ENCODE results near the gene PRKG1.

The PRKG1 gene

GRCh38 chr10:51965451-51965850, 891.2 kb downstream of the PRKG1 start:
- no peak for DNase-seq

GRCh38 chr10:51972733-51973346, 898.6 kb downstream of the PRKG1 start:
- no peak for DNase-seq

- no peak for DNase-seq
Measured at GRCh38 chr10:51980752-51981151, 906.5 kb downstream of the PRKG1 start.

- DNase-seq = no peak
Measured at GRCh38 chr10:51981731-51982130, 907.4 kb downstream of the PRKG1 start.

- DNase-seq = no peak
Measured at GRCh38 chr10:51983481-51983880, 909.2 kb downstream of the PRKG1 start.

GRCh38 chr10:51985336-51985735, 911.0 kb downstream of the PRKG1 start:
- DNase-seq = no peak

GRCh38 chr10:51986516-51986915, 912.2 kb downstream of the PRKG1 start:
- DNase-seq = no peak

- DNase-seq = no peak
Measured at GRCh38 chr10:51993475-51993874, 919.2 kb downstream of the PRKG1 start.

- DNase-seq = no peak
Measured at GRCh38 chr10:51999096-51999495, 924.8 kb downstream of the PRKG1 start.

- no peak for DNase-seq
Measured at GRCh38 chr10:52004342-52004949, 930.2 kb downstream of the PRKG1 start.

- DNase-seq = no peak
Measured at GRCh38 chr10:52007091-52007490, 932.8 kb downstream of the PRKG1 start.

GRCh38 chr10:52011118-52011517, 936.8 kb downstream of the PRKG1 start:
- no peak for DNase-seq

- no peak for DNase-seq
Measured at GRCh38 chr10:52019077-52019555, 944.8 kb downstream of the PRKG1 start.

GRCh38 chr10:52019656-52020055, 945.4 kb downstream of the PRKG1 start:
- no peak for DNase-seq

- no peak for DNase-seq
Measured at GRCh38 chr10:52020173-52020572, 945.9 kb downstream of the PRKG1 start.

- no peak for DNase-seq
Measured at GRCh38 chr10:52020702-52021101, 946.4 kb downstream of the PRKG1 start.

GRCh38 chr10:52027055-52027705, 952.9 kb downstream of the PRKG1 start:
- DNase-seq = no peak

- DNase-seq = no peak
Measured at GRCh38 chr10:52028523-52028858, 954.2 kb downstream of the PRKG1 start.

- DNase-seq = no peak
Measured at GRCh38 chr10:52029628-52030027, 955.3 kb downstream of the PRKG1 start.

GRCh38 chr10:52030051-52030790, 955.9 kb downstream of the PRKG1 start:
- DNase-seq = no peak

- no peak for DNase-seq
Measured at GRCh38 chr10:52030975-52031374, 956.7 kb downstream of the PRKG1 start.

GRCh38 chr10:52031771-52032170, 957.5 kb downstream of the PRKG1 start:
- no peak for DNase-seq

All from activated gamma-delta T cell (primary cell).